SHP77 treated with DMSO at 0.1 percent for 48 hours (cell line): ENCODE measurements around the gene KRTAP10-9.
"Not testable (repeated sequence)": the region's sequence is repeated elsewhere in the genome, so short reads cannot be mapped to it uniquely, and the experiment has no call there.

Experiments used
- DNase-seq: peaks from one replicate; lab custom pipeline; 2025; lab: John Stamatoyannopoulos, UW

Gene KRTAP10-9

GRCh38 chr21:44614961-44615391, 11.9 kb upstream of the KRTAP10-9 start:
- DNase-seq = no peak

GRCh38 chr21:44615466-44615865, 11.4 kb upstream of the KRTAP10-9 start:
- no peak for DNase-seq

GRCh38 chr21:44615911-44616590, 10.8 kb upstream of the KRTAP10-9 start:
- no peak for DNase-seq

GRCh38 chr21:44616591-44616926, 10.3 kb upstream of the KRTAP10-9 start:
- DNase-seq = no peak

- no peak for DNase-seq
Measured at GRCh38 chr21:44617071-44617501, 9.8 kb upstream of the KRTAP10-9 start.

GRCh38 chr21:44618504-44618903, 8.4 kb upstream of the KRTAP10-9 start:
- no peak for DNase-seq

- no peak for DNase-seq
Measured at GRCh38 chr21:44618909-44619308, 8.0 kb upstream of the KRTAP10-9 start.

- no peak for DNase-seq
Measured at GRCh38 chr21:44619886-44620285, 7.0 kb upstream of the KRTAP10-9 start.

GRCh38 chr21:44623575-44623974, 3.3 kb upstream of the KRTAP10-9 start:
- DNase-seq = no peak

- DNase-seq = no peak
Measured at GRCh38 chr21:44625756-44626155, 1.1 kb upstream of the KRTAP10-9 start.

- no peak for DNase-seq
Measured at GRCh38 chr21:44626262-44626661, 631 bp upstream of the KRTAP10-9 start.

- not testable (repeated sequence) for DNase-seq
Measured at GRCh38 chr21:44627181-44627822, 409 bp downstream of the KRTAP10-9 start.

- DNase-seq = not testable (repeated sequence)
Measured at GRCh38 chr21:44627831-44628233, 939 bp downstream of the KRTAP10-9 start.

- no peak for DNase-seq
Measured at GRCh38 chr21:44628707-44629391, 2.0 kb downstream of the KRTAP10-9 start.

- DNase-seq = no peak
Measured at GRCh38 chr21:44630440-44630839, 3.5 kb downstream of the KRTAP10-9 start.

GRCh38 chr21:44632067-44632466, 5.2 kb downstream of the KRTAP10-9 start:
- DNase-seq = no peak

- DNase-seq = no peak
Measured at GRCh38 chr21:44636209-44637017, 9.5 kb downstream of the KRTAP10-9 start.

- no peak for DNase-seq
Measured at GRCh38 chr21:44637018-44637850, 10.3 kb downstream of the KRTAP10-9 start, which contains the start of gene KRTAP10-10. KRTAP10-10 (plus strand) TSS chr21:44637356; CDS start chr21:44637418, 62 bp downstream.

- peak; percentile 24 for DNase-seq
Measured at GRCh38 chr21:44637851-44638348, 11.0 kb downstream of the KRTAP10-9 start.

GRCh38 chr21:44638506-44639330, 11.8 kb downstream of the KRTAP10-9 start:
- DNase-seq = not testable (repeated sequence)
